GM19397 (cell line): ENCODE results near the gene LRRC4C.
"Not testable (repeated sequence)": the region's sequence is repeated elsewhere in the genome, so short reads cannot be mapped to it uniquely, and the experiment has no call there.

Experiments
- ATAC-seq: cut with Tn5 transposase; IDR thresholded peaks from one replicate; pipeline ENCODE4 v1.9.1; 2021; ENCODE audit warnings: mild to moderate bottlenecking, moderate library complexity; ENCODE audit not compliant: unreplicated experiment

The LRRC4C gene

GRCh38 chr11:41040474-41040873 lies 419.0 kb downstream of the LRRC4C start:
- no peak for ATAC-seq

DNA sequence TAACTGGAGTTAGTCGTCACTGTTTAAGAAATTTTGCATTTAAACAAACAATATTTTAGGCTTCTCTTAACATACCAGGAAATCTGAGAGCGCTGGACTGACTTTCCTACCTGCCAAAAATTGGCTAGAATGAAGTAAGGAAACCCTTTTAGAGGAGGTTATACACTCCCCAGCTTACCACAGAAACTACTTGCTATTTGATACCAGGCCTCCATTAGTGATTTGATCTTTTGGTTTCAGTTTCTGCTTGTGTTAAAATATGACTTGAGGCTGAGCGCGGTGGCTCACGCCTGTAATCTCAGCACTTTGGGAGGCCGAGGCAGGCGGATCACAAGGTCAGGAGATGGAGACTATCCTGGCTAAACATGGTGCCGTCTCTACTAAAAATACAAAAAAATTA lies 419.9 kb downstream of the LRRC4C start:
- no peak for ATAC-seq

- ATAC-seq = no peak
Observed at GRCh38 chr11:41031551-41032060, 427.8 kb downstream of the LRRC4C start.

- no peak for ATAC-seq
Observed at GRCh38 chr11:41020259-41020658, 439.2 kb downstream of the LRRC4C start.

- ATAC-seq = not testable (repeated sequence)
Observed at GRCh38 chr11:41019666-41020065, 439.8 kb downstream of the LRRC4C start.

- no peak for ATAC-seq
Observed at GRCh38 chr11:41018224-41018623, 441.2 kb downstream of the LRRC4C start.

DNA sequence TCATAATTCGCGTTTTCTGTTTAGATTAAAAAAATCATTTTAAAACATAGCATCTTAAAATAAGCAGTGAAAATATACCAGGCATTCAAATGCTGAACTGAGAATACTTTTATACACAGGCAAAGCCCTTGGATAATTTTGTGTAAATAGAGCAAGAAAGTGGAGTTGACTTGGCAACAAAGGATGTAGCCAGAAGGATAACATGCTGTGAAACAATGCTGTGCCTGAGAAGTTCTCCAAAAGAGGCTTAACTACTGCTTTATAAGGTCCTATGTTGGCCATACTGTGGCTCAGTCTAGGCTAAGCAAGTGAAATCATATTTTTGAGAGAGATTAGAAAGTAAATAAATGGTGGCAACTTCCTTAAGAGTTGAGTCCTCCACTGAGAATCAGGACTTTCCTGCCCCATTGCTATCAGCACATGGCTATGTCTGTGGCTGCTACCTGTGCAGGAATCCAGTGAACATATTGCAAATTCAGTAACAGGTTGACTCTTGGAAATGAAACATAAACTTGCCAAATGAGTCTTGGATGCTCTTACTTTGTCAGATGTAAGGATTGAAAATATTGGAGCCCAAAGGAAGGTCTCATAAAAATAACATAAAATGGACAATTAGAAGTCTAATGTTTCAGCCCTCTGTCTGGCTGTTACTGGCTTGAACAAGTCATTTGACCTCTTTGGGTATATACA lies 448.9 kb downstream of the LRRC4C start:
- ATAC-seq = no peak

DNA sequence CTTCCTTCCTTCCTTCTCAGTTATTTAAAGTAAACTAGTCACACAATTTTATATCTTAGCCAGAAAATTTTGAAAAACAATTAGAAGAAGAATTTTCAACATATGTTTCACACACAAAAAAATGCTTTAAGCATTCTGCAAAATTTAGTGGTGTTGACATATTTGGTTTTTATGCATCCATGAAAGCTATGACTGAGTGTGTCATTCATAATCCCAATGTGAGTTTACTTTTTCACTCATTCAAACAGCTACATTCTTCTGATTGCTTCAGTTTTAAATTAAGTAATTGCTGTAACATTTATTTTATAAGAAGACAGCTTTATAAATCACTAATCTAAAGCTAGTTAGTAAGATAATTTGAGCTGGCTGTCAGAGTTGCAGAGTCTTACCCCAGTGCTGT lies 453.5 kb downstream of the LRRC4C start:
- no peak for ATAC-seq

DNA sequence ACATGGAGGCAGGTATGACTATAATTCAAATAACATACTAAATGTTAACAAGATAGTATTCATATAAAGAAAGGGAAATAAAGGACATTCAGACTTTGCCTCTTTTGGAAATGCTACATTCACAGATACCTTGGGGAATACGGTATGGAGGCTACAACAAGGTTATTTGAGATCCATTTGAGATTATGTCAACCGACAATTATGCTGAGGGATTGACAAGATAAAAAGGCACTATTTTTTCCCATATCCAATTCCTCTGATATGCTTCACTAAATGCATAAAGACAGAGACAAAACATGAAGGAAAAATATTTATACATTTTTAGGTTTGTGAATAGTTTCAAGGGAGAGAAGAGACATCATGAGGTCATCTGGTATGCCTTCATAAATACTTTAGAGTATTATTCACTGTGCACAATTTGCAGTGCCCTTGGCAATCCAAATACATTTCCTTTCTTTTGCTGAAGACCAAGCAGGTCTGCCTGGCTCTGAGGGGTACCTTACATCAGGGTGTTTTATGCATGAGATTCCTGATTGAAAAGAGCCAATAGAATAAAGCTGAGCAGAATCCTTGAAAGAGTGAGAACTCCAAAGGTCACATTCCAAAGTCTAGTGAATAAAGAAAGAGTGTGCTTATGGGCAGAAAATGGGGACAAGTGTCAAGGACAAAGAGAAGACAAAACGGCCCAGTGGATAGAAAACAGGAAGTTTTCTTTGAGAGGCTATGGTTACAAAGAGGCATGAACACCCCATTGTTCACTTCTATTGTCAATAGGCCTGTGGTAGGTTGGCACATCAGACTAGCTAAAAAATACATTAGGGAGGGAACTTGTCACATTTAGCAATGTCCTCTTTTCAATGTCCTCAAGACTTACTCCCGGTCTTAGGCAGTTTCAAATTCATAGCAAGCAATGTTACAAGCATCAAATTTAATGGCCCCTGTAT lies 455.8 kb downstream of the LRRC4C start:
- ATAC-seq = no peak

DNA sequence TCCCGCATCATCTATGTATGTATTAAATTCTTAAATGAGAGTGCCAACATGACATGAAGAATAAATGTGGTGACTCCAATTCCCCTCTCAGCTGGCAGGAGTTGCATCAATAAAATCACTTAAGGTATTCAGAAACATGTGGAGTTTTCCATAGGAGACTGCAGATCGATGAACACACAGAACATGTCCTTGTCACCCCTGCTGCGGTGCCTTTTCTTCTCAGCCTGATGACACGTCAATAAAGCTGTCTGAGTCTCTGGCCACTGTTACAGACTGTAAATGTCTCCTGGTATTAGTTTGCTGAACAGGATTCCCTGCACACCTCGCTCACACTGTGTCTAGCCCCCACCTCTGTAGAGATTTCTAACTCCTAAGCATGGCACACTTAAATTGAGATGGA lies 460.5 kb downstream of the LRRC4C start:
- no peak for ATAC-seq

DNA sequence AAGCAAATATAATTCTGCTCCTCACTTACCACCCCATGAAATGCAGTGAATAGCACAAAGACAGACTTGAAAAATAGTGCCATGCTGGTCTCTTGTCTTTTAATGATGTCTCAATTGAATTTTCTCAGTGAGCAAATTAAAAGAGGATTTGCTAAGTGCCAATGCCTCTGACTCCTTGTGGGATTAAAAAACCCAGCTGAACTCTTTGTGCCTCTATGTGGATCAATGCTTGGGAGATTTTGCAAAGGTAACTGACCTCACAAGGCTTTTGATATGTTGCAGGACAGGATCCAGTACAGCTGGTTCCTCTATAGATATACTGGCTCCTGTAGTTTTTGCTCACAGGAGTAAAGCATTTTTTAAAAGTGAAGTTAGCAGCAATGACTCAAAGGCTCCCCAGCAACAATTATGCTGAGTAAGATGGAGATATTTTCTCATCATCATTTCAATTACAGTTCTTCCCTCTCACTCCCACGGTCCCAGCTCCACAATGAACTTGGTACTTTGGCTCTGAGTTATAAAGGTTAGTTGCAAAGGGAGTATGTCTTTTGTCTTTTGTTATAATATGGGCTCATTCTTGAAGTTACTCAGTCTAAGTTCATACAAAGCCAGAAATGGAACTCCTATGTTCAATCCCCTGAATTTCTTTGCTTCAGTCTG lies 471.5 kb downstream of the LRRC4C start:
- ATAC-seq = no peak

- no peak for ATAC-seq
Observed at GRCh38 chr11:40986320-40986719, 473.1 kb downstream of the LRRC4C start.

GRCh38 chr11:40975076-40975475 lies 484.4 kb downstream of the LRRC4C start:
- no peak for ATAC-seq

GRCh38 chr11:40974186-40974795 lies 485.2 kb downstream of the LRRC4C start:
- ATAC-seq = no peak

GRCh38 chr11:40958707-40959106 lies 500.7 kb downstream of the LRRC4C start:
- ATAC-seq = no peak

GRCh38 chr11:40952479-40952878 lies 507.0 kb downstream of the LRRC4C start:
- no peak for ATAC-seq

DNA sequence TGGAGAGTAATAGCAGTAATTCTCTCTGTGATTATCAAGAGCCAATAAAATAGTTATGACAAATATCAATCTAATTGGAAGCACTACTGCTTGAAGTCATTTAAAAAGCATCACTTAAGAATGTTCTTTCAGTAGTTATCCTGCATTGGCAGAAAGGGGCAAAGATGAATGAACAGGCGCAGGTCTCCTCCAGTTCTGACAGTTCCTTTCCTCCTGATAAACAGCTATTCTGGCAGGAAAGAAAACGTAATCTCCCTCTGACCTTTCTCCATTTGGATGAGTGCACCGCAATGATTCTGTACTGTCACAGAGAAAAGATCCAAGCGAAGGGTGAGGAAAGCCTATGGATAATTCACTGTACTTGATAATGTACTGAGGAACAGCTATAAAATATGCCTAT lies 521.5 kb downstream of the LRRC4C start:
- no peak for ATAC-seq

DNA sequence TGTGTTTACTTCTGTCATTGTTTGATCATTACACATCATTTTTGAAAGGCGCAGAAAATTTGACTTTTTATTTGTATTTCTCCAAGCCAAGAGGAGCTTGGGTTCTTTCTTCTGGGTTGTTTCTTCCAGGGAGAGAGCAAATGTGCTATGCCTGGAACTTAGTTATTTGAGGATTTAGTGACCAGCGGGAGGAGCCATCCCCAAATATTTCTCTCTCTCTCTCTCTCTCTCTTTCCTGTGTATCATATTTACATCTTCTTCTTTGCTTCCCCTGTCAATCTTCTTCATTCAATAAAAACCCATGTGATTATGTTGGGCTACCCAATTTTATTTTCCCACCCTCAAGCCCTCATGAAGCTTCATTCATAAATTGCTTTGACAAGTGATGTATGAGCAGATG lies 534.5 kb downstream of the LRRC4C start:
- no peak for ATAC-seq

GRCh38 chr11:40921246-40921645 lies 538.2 kb downstream of the LRRC4C start:
- no peak for ATAC-seq

DNA sequence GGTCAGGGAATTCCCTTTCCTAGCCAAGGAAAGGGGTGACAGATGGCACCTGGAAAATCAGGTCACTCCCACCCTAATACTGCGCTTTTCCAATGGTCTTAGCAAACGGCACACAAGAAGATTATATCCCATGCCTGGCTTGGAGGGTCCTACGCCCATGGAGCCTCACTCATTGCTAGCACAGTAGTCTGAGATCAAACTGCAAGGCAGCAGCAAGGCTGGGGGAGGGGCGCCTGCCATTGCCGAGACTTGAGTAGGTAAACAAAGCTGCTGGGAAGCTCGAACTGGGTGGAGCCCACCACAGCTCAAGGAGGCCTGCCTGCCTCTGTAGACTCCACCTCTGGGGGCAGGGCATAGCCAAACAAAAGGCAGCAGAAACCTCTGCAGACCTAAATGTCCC lies 548.7 kb downstream of the LRRC4C start:
- not testable (repeated sequence) for ATAC-seq

- no peak for ATAC-seq
Observed at GRCh38 chr11:40894501-40894900, 565.0 kb downstream of the LRRC4C start.
